ENCODE data around the gene KCNMB1. TPM values are rescaled to one million over a fixed set of nuclear protein-coding genes. Genes with fewer than 3 reads are reported as not detected.

Gene KCNMB1
- total RNA-seq, 1 donor from 2014 or later, result 0.20 TPM

- no peak overlapping the region for H3K27ac Mint-ChIP-seq
- peaks cover 2% of the 10 kb centered on the region for H3K27me3 Mint-ChIP-seq (ENCODE audit: low read depth)
- no peak for TF ChIP-seq CTCF (IDR thresholded peaks at IDR 0.05; ENCODE audit: unreplicated experiment)
- no peak overlapping the region for H3K4me3 Mint-ChIP-seq
- H3K9me3 Mint-ChIP-seq, result peaks cover 11% of the 10 kb centered on the region
- H3K4me1 Mint-ChIP-seq, result peaks cover 8% of the 10 kb centered on the region
- no peaks in the 10 kb centered on the region for H3K36me3 Mint-ChIP-seq
- no peak for DNase-seq (ENCODE audit: low spot score in 2 of 2, unreplicated experiment in 2 of 2)
These were observed 46.0 kb downstream of the KCNMB1 start for GRCh38 chr5:170343177-170343576.

- H3K4me1 Mint-ChIP-seq, result peaks cover 8% of the 10 kb centered on the region
- H3K27me3 Mint-ChIP-seq (ENCODE audit: low read depth), result peaks cover 2% of the 10 kb centered on the region
- H3K9me3 Mint-ChIP-seq, result peaks cover 11% of the 10 kb centered on the region
- no peak for TF ChIP-seq CTCF (IDR thresholded peaks at IDR 0.05; ENCODE audit: unreplicated experiment)
- H3K36me3 Mint-ChIP-seq, result no peaks in the 10 kb centered on the region
- H3K4me3 Mint-ChIP-seq, result no peak overlapping the region
- no peak overlapping the region for H3K27ac Mint-ChIP-seq
- no peak for DNase-seq (ENCODE audit: low spot score in 2 of 2, unreplicated experiment in 2 of 2)
These were observed 46.9 kb downstream of the KCNMB1 start for GRCh38 chr5:170342153-170342725.

DNA sequence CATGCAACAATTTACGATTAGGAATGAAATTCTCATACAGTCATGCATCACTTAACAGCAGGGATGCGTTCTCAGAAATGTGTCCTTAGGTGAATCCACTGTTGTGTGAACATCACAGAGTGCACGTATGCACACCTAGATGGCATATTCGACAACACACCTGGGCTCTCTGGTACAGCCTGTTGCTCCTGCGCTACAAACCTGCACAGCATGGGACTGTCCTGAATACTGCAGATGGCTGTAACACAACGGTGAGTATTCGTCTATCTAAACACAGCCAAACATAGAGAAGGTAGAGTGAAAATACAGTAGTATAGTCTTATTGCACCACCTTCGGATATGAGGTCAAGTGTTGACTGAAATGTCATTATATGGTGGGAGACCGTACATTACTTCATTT, 47.6 kb downstream of the KCNMB1 start:
- Mint-ChIP-seq H3K36me3 (no peaks in the 10 kb centered on the region), H3K27ac (no peak overlapping the region), H3K4me1 (peaks cover 8% of the 10 kb centered on the region), H3K4me3 (no peak overlapping the region), H3K27me3 (ENCODE audit: low read depth) (peaks cover 2% of the 10 kb centered on the region), H3K9me3 (peaks cover 11% of the 10 kb centered on the region)
- no peak for DNase-seq (ENCODE audit: low spot score in 2 of 2, unreplicated experiment in 2 of 2)
- no peak for TF ChIP-seq CTCF (IDR thresholded peaks at IDR 0.05; ENCODE audit: unreplicated experiment)

GRCh38 chr5:170339780-170340167, 49.4 kb downstream of the KCNMB1 start:
- no peak for DNase-seq (ENCODE audit: low spot score in 2 of 2, unreplicated experiment in 2 of 2)
- H3K9me3 Mint-ChIP-seq, result peaks cover 5% of the 10 kb centered on the region
- H3K4me1 Mint-ChIP-seq, result peaks cover 7% of the 10 kb centered on the region
- TF ChIP-seq CTCF (IDR thresholded peaks at IDR 0.05; ENCODE audit: unreplicated experiment), result no peak
- H3K36me3 Mint-ChIP-seq, result no peaks in the 10 kb centered on the region
- H3K4me3 Mint-ChIP-seq, result no peak overlapping the region
- H3K27ac Mint-ChIP-seq, result no peak overlapping the region
- peaks cover 2% of the 10 kb centered on the region for H3K27me3 Mint-ChIP-seq (ENCODE audit: low read depth)

DNA sequence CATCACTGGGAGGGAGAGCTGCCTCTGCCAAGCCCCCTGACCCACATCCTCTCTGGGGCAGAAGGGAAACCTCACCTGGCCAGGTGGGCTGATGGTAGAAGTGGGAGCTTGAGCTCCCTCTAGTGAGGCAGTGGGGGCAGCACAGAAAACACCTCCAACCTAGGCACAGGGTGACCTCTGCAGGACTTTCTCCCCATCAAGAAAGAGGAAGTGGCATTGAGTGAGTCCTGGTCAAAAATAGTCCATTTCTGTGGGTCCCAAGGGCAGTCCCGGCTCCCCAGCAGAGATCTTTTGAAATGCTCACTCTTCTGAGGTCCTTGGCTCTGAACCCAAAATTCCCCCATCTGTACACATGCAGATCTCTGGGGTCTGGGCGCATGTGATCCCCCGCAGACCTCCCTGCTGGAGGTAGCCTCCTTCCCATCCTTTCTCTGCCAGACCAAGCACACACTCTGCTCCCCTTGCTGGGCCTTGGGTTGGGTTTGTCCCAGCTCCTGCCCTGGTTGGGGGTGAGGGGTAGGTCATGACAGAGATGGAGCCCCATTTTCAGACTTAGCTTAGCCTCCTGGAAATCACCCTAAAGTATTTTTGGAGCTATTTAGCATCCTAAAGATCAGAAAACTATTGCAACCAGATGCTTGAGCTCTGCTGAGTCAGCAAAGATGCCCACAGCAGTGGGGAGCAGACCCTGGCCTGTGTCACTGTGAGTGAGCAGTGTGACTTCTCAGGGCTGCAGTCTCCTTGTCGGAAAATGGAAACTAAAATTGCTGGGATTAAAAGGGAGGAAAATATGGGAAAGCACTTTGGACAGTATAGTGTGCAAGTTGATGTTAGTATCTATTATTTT, 50.0 kb downstream of the KCNMB1 start:
- Mint-ChIP-seq H3K27ac (no peak overlapping the region), H3K9me3 (peaks cover 5% of the 10 kb centered on the region), H3K4me1 (peaks cover under 1% of the 10 kb centered on the region), H3K27me3 (ENCODE audit: low read depth) (peaks cover 2% of the 10 kb centered on the region), H3K4me3 (no peak overlapping the region), H3K36me3 (no peaks in the 10 kb centered on the region)
- no peak for TF ChIP-seq CTCF (IDR thresholded peaks at IDR 0.05; ENCODE audit: unreplicated experiment)
- no peak for DNase-seq (ENCODE audit: low spot score in 2 of 2, unreplicated experiment in 2 of 2)

All from mesothelial cell of epicardium (in vitro differentiated cells).